NCI-H524 (cell line): ENCODE data around the gene SEZ6.

Source experiments
- DNase-seq, 2 experiments: peaks; one replicate each; lab custom pipeline; 2025; lab: John Stamatoyannopoulos, UW

Gene SEZ6

DNA sequence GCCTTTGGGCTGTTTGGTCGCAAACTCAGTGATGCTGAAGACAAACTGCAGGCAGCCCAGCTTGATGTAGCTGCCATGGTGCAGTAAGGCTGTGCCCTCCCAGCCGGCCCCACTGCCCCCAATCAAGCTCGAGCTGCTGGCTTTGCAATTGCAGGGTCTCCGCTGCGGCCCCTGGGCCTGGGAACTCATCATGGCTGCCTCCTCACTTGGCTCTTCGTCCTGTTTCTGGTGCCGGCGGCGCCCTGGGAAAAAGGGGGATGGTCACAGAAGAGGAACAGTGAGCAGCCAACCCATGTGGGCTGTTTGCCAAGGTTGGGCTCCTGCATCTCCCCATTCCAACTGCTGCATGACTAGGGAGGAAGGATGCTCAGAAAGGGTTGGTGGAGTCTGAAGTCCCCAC lies 99.6 kb downstream of the SEZ6 start:
- no peak for DNase-seq
